CD4-positive, alpha-beta T cell (primary cell): ENCODE results near the gene SOX4. TPM values are rescaled to one million over a fixed set of nuclear protein-coding genes. Genes with fewer than 3 reads are reported as not detected.

Source experiments
- ATAC-seq: fragments of 200-7000 bp; cut with Tn5 transposase; one replicate; pipeline ENCODE4 v1.10.0; 2022; ENCODE audit warnings: mild to moderate bottlenecking; ENCODE audit not compliant: poor library complexity
- CTCF ChIA-PET: fragments of 350-600 bp; sonication (Branson Sonifier 250); formaldehyde crosslinking; loops from one replicate; lab custom pipeline; 2021; ENCODE audit warnings: antibody characterized with exemption, inconsistent platforms; lab: Charles Lee
- POLR2A ChIA-PET: fragments of 350-600 bp; sonication (Branson Sonifier 250); formaldehyde crosslinking; loops from one replicate; lab custom pipeline; 2021; ENCODE audit warnings: antibody characterized with exemption, inconsistent platforms; lab: Charles Lee
- DNase-seq, 14 experiments: peaks; one replicate each; pipeline ENCODE4 v3.0.0-alpha.2; 2013 to 2020; ENCODE audit warnings: mixed read lengths in 2 of 14
- H3K27ac ChIP-seq, 2 donors: one replicate each; pipeline versions ENCODE4 v1.5.1 to v1.7.0; 2013; ENCODE audit warnings: low read length in 2 of 2, low read depth in 1 of 2, mild to moderate bottlenecking in 1 of 2
- H3K27me3 ChIP-seq, 2 experiments: 1 replicate in 1 of 2; 2 replicates in 1 of 2; pipeline versions ENCODE4 v1.6.1 to v1.7.0; 2013; ENCODE audit warnings: low read length in 2 of 2, control low read depth in 1 of 2, mild to moderate bottlenecking in 1 of 2, moderate library complexity in 1 of 2; ENCODE audit not compliant: insufficient read depth in 2 of 2, control insufficient read depth in 1 of 2
- H3K36me3 ChIP-seq: one replicate; pipeline ENCODE4 v1.6.1; 2013; ENCODE audit warnings: low read length, control low read depth; ENCODE audit not compliant: insufficient read depth
- H3K4me1 ChIP-seq: one replicate; pipeline ENCODE4 v1.6.1; 2013; ENCODE audit warnings: low read length, control low read depth; ENCODE audit not compliant: insufficient read depth
- H3K4me3 ChIP-seq: one replicate; pipeline ENCODE4 v1.5.1; 2013; ENCODE audit warnings: mild to moderate bottlenecking, low read length, moderate library complexity
- H3K9me3 ChIP-seq, 2 experiments: 1 replicate in 1 of 2; 2 replicates in 1 of 2; pipeline versions ENCODE4 v1.6.1 to v1.7.0; 2013; ENCODE audit warnings: low read length in 2 of 2, mild to moderate bottlenecking in 2 of 2, control low read depth in 1 of 2, moderate library complexity in 1 of 2; ENCODE audit not compliant: control insufficient read depth in 1 of 2, insufficient read depth in 1 of 2
- H3K27ac Mint-ChIP-seq: one replicate; pipeline ENCODE4 v1.8.0; 2020; ENCODE audit warnings: mixed read lengths
- H3K27me3 Mint-ChIP-seq: one replicate; pipeline ENCODE4 v1.8.0; 2021; ENCODE audit warnings: mixed read lengths
- H3K36me3 Mint-ChIP-seq: one replicate; pipeline ENCODE4 v1.8.0; 2021; ENCODE audit warnings: low read depth, mixed read lengths
- H3K4me1 Mint-ChIP-seq: one replicate; pipeline ENCODE4 v1.8.0; 2021; ENCODE audit warnings: low read depth, mixed read lengths
- H3K4me3 Mint-ChIP-seq: one replicate; pipeline ENCODE4 v1.8.0; 2020; ENCODE audit warnings: mild to moderate bottlenecking, mixed read lengths
- H3K9me3 Mint-ChIP-seq: one replicate; pipeline ENCODE4 v1.8.0; 2020; ENCODE audit warnings: mixed read lengths
- intact Hi-C, 2 experiments: fragments of 100-400 bp; cut with DNase I in 1 of 2; cut with micrococcal nuclease in 1 of 2; formaldehyde crosslinking; loops; one replicate each; pipeline versions ENCODE4 v1.15.1 to v1.9.0; 2023 to 2025; cut with DNase I, micrococcal nuclease
- total RNA-seq, 174 experiments: library from RNA in 2 of 174; stranded (reverse) in 2 of 174; gene quantifications; one replicate each; pipeline ENCODE4 v1.2.3 and lab custom pipeline; 2021 to 2026
- TF ChIP-seq, protein P1 (sequence below): fragments of 200-600 bp; IDR thresholded peaks from one replicate; pipeline ENCODE4 v1.8.0; 2022; ENCODE audit warnings: antibody characterized with exemption, mild to moderate bottlenecking

Gene SOX4
- total RNA-seq, 2 experiments from 2014 or later = 22.1 to 22.6 TPM

DNA sequence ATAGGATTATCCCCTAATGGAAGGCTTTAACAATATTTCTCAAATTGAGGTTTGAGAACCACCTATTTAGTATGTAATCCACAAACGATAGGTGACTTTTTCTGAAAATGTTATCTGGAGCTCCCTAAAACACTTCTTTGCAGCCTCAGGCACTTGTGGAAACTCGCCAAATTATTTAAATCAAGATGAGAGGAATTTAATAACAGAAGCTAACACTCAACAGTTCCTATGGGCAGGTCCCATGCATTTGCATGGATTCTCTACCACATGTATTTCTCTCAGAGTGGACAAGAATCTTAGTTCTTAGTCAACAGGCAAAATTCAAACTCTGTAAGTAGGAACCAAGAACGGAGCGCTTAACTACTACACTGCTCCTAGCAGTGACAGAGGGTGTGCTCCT, 20.7 kb downstream of the SOX4 start:
- Histone ChIP-seq H3K9me3 (peaks cover 0 to 7% of the 10 kb centered on the region in 2 experiments), H3K27me3 (no peaks in the 10 kb centered on the region), H3K4me3 (no peak overlapping the region), H3K4me1 (no peaks in the 10 kb centered on the region), H3K27ac (no peak overlapping the region), H3K36me3 (no peaks in the 10 kb centered on the region)
- no peaks in the 10 kb centered on the region for H3K4me1 Mint-ChIP-seq
- DNase-seq (no peak), ATAC-seq (no peak)
- peaks cover 12% of the 10 kb centered on the region for H3K27me3 Mint-ChIP-seq
- H3K4me3 Mint-ChIP-seq = no peak overlapping the region
- ChIA-PET POLR2A (no interaction called here), CTCF (no interaction called here)
- TF ChIP-seq, protein P1, sequence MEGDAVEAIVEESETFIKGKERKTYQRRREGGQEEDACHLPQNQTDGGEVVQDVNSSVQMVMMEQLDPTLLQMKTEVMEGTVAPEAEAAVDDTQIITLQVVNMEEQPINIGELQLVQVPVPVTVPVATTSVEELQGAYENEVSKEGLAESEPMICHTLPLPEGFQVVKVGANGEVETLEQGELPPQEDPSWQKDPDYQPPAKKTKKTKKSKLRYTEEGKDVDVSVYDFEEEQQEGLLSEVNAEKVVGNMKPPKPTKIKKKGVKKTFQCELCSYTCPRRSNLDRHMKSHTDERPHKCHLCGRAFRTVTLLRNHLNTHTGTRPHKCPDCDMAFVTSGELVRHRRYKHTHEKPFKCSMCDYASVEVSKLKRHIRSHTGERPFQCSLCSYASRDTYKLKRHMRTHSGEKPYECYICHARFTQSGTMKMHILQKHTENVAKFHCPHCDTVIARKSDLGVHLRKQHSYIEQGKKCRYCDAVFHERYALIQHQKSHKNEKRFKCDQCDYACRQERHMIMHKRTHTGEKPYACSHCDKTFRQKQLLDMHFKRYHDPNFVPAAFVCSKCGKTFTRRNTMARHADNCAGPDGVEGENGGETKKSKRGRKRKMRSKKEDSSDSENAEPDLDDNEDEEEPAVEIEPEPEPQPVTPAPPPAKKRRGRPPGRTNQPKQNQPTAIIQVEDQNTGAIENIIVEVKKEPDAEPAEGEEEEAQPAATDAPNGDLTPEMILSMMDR = no peak
- no peaks in the 10 kb centered on the region for H3K9me3 Mint-ChIP-seq
- no peaks in the 10 kb centered on the region for H3K36me3 Mint-ChIP-seq
- no peak overlapping the region for H3K27ac Mint-ChIP-seq
- intact Hi-C loops = no loop called here

DNA sequence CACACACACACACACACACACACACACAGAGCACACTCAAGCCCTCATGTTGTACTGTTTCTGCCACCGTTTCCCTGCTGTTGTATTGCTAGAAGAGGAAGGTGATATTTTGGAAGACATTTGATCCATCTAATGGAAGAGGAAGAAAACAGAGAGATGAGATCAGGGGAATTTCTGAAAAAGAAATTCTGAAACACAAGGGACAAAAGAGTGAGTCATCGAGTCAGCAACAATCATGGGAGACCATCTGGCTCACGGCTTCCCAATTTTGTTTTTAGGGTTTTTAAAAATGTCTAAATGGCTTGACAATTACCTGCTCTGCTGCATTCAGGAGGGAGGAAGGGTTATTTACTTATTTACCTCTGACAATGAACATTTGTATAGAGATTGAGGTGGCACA, 22.0 kb downstream of the SOX4 start:
- H3K36me3 ChIP-seq = no peaks in the 10 kb centered on the region
- no peaks in the 10 kb centered on the region for H3K27me3 ChIP-seq
- Mint-ChIP-seq H3K36me3 (no peaks in the 10 kb centered on the region), H3K27ac (no peak overlapping the region), H3K4me3 (no peak overlapping the region), H3K27me3 (peaks cover 12% of the 10 kb centered on the region), H3K4me1 (no peaks in the 10 kb centered on the region), H3K9me3 (no peaks in the 10 kb centered on the region)
- TF ChIP-seq, protein P1 = no peak
- ATAC-seq (no peak), DNase-seq (no peak)
- CTCF ChIA-PET = no interaction called here
- intact Hi-C loops = no loop called here
- H3K4me3 ChIP-seq = no peak overlapping the region
- POLR2A ChIA-PET = interaction anchor here (0.6 kb wide), 1 partner anchor 1328 kb away, joined by 4 read pairs; no protein-coding TSS in a partner anchor
- H3K27ac ChIP-seq = no peak overlapping the region
- H3K4me1 ChIP-seq = no peaks in the 10 kb centered on the region
- H3K9me3 ChIP-seq = no peaks in the 10 kb centered on the region

DNA sequence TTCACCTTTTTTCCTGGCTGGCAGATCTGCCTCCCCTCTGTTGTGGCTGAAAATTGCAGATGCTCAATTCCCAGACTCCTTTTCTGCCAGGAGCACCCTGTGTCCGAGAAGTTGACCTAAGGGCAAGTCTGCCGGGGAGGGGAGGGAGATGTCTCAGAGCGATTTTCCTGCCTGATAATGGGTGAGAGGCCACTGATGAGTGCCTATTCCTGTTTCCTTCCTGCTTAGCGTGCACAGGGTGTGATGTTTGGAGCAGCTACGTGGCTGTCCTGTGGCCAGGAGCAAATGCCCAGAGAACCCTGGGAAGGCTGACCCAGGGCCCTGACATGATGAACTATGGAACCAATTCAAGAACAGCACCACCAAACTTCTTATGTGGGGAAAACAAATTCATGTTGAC, 22.5 kb downstream of the SOX4 start:
- no peak for ATAC-seq
- peaks cover 12% of the 10 kb centered on the region for H3K27me3 Mint-ChIP-seq
- TF ChIP-seq, protein P1 = no peak
- no peaks in the 10 kb centered on the region for H3K9me3 Mint-ChIP-seq
- no peak for DNase-seq
- H3K27ac Mint-ChIP-seq = no peak overlapping the region
- CTCF ChIA-PET = no interaction called here
- no peaks in the 10 kb centered on the region for H3K27me3 ChIP-seq
- H3K9me3 ChIP-seq = no peaks in the 10 kb centered on the region
- no peaks in the 10 kb centered on the region for H3K36me3 ChIP-seq
- POLR2A ChIA-PET = no interaction called here
- no peaks in the 10 kb centered on the region for H3K4me1 ChIP-seq
- H3K4me1 Mint-ChIP-seq = no peaks in the 10 kb centered on the region
- H3K27ac ChIP-seq = no peak overlapping the region
- H3K4me3 Mint-ChIP-seq = no peak overlapping the region
- no peaks in the 10 kb centered on the region for H3K36me3 Mint-ChIP-seq
- no peak overlapping the region for H3K4me3 ChIP-seq
- intact Hi-C loops = no loop called here
